ENCODE measurements around the gene ST3GAL2.

Gene ST3GAL2

DNA sequence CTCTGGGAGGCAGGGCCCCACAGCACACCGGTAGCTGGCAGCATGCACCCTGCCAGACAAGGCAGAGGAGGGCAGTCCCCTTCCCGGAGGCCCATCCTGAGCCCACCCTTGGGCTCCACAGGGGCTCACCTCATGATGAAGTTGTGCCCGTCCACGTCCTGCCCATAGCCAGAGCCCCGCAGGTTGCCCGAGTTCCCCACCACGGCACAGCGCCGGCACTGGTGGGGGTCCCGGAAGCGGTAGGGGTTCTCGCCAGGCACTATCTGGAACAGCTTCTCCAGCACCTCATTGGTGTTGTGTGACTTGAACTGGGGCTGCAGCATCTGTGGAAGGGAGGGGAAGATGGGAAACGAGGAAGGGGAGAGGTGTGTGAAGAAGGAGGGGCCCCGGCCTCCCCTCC is 44.0 kb downstream of the ST3GAL2 start:
- DNase-seq (ENCODE audit: low spot score) (no peak), ATAC-seq (ENCODE audit: low read depth) (no peak)
- Histone ChIP-seq H3K27ac (ENCODE audit: poor library complexity, severe bottlenecking) (no peak overlapping the region), H3K4me1 (ENCODE audit: insufficient read depth, poor library complexity, severe bottlenecking) (peaks cover 14% of the 10 kb centered on the region), H3K36me3 (ENCODE audit: low read depth) (no peaks in the 10 kb centered on the region; the same call in 1 of the 2 replicates), H3K4me3 (ENCODE audit: severe bottlenecking) (no peak overlapping the region), H3K27me3 (ENCODE audit: insufficient read depth, poor library complexity, severe bottlenecking) (no peaks in the 10 kb centered on the region), H3K9me3 (ENCODE audit: severe bottlenecking) (no peaks in the 10 kb centered on the region)
- TF ChIP-seq, protein P1, sequence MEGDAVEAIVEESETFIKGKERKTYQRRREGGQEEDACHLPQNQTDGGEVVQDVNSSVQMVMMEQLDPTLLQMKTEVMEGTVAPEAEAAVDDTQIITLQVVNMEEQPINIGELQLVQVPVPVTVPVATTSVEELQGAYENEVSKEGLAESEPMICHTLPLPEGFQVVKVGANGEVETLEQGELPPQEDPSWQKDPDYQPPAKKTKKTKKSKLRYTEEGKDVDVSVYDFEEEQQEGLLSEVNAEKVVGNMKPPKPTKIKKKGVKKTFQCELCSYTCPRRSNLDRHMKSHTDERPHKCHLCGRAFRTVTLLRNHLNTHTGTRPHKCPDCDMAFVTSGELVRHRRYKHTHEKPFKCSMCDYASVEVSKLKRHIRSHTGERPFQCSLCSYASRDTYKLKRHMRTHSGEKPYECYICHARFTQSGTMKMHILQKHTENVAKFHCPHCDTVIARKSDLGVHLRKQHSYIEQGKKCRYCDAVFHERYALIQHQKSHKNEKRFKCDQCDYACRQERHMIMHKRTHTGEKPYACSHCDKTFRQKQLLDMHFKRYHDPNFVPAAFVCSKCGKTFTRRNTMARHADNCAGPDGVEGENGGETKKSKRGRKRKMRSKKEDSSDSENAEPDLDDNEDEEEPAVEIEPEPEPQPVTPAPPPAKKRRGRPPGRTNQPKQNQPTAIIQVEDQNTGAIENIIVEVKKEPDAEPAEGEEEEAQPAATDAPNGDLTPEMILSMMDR (IDR thresholded peaks at IDR 0.05; ENCODE audit: poor library complexity, severe bottlenecking), result no peak

DNA sequence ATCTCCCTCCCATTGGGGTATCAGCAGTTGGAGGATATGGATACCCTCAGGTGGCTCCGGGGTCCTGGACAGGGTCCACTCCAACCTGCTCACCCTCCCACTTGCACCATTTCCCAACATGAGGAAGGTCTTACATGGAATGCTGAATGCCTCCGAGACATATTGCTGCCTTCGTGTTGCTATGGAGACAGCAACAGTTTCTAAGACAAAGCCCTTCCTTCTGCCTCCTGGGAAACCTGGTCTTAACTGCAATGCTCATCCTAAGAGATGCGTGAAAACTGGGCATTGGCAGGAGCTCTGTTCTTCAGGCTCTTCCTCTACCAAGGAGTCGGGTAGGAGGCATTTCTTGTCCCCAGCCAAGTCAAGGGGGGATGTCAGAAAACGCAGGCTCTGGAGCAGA is 45.2 kb downstream of the ST3GAL2 start:
- TF ChIP-seq, protein P1 (IDR thresholded peaks at IDR 0.05; ENCODE audit: poor library complexity, severe bottlenecking), result no peak
- DNase-seq (ENCODE audit: low spot score) (no peak), ATAC-seq (ENCODE audit: low read depth) (no peak)
- Histone ChIP-seq H3K36me3 (ENCODE audit: low read depth) (peaks cover under 1% of the 10 kb centered on the region), H3K4me3 (ENCODE audit: severe bottlenecking) (no peak overlapping the region), H3K27ac (ENCODE audit: poor library complexity, severe bottlenecking) (no peak overlapping the region), H3K4me1 (ENCODE audit: insufficient read depth, poor library complexity, severe bottlenecking) (peaks cover 14% of the 10 kb centered on the region), H3K27me3 (ENCODE audit: insufficient read depth, poor library complexity, severe bottlenecking) (no peaks in the 10 kb centered on the region), H3K9me3 (ENCODE audit: severe bottlenecking) (no peaks in the 10 kb centered on the region)

DNA sequence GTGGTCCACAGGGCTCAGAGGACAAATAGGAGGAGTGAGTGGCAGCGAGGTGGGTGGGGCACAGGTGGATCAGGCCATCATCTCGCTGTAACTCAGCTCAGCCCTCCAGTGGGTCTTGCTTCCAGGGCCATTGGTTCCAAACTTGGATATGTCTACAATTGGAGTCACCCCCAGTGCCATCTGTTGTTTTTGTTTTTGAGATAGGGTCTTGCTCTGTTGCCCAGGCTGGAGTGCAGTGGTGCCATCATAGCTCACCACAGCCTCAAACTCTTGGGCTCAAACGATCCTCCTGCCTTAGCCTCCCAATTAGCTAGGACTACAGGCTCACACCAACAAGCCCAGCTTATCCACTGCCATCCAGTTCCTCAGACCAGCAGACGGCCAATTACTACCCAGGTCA is 46.3 kb downstream of the ST3GAL2 start:
- TF ChIP-seq, protein P1 (IDR thresholded peaks at IDR 0.05; ENCODE audit: poor library complexity, severe bottlenecking), result no peak
- H3K27ac ChIP-seq (ENCODE audit: poor library complexity, severe bottlenecking), result no peak overlapping the region
- H3K9me3 ChIP-seq (ENCODE audit: severe bottlenecking), result no peaks in the 10 kb centered on the region
- no peaks in the 10 kb centered on the region for H3K27me3 ChIP-seq (ENCODE audit: insufficient read depth, poor library complexity, severe bottlenecking)
- DNase-seq (ENCODE audit: low spot score), result no peak
- peaks cover 14% of the 10 kb centered on the region for H3K4me1 ChIP-seq (ENCODE audit: insufficient read depth, poor library complexity, severe bottlenecking)
- H3K36me3 ChIP-seq (ENCODE audit: low read depth), result peaks cover 7% of the 10 kb centered on the region
- no peak overlapping the region for H3K4me3 ChIP-seq (ENCODE audit: severe bottlenecking)
- ATAC-seq (ENCODE audit: low read depth), result no peak

DNA sequence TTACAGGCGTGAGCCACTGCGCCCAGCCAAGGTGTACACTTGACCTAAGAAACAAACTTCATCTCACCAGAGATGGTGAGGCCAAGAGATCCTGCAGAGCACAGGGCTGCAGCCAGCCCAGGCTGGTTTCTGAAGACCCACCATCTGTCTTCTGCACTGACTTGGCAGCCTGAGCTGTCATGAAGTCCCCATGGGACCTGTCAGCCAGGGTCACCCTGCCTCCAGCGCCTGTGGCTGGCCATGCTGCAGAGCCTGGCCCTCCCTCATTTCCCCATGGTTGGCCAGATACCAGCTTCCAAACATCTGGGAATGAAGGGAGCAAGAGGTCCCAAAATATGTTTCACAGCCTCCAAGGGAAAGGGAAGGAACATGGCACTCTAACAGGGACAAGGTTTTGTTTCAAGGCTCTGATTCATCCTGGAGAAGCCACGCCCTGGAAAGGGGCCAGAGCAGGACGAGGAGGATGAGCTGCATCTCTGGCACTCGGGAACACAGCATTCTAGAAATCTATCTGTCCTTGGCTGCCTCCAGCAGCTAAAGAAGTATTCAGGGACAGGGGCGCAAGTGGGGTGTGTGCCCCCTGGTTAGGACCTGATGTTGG is 46.9 kb downstream of the ST3GAL2 start:
- Histone ChIP-seq H3K4me3 (ENCODE audit: severe bottlenecking) (no peak overlapping the region), H3K4me1 (ENCODE audit: insufficient read depth, poor library complexity, severe bottlenecking) (peaks cover 14% of the 10 kb centered on the region), H3K27me3 (ENCODE audit: insufficient read depth, poor library complexity, severe bottlenecking) (no peaks in the 10 kb centered on the region), H3K36me3 (ENCODE audit: low read depth) (peaks cover 13% of the 10 kb centered on the region), H3K27ac (ENCODE audit: poor library complexity, severe bottlenecking) (no peak overlapping the region), H3K9me3 (ENCODE audit: severe bottlenecking) (no peaks in the 10 kb centered on the region)
- TF ChIP-seq, protein P1 (IDR thresholded peaks at IDR 0.05; ENCODE audit: poor library complexity, severe bottlenecking), result no peak
- DNase-seq (ENCODE audit: low spot score) (no peak), ATAC-seq (ENCODE audit: low read depth) (peak; percentile 73)

DNA sequence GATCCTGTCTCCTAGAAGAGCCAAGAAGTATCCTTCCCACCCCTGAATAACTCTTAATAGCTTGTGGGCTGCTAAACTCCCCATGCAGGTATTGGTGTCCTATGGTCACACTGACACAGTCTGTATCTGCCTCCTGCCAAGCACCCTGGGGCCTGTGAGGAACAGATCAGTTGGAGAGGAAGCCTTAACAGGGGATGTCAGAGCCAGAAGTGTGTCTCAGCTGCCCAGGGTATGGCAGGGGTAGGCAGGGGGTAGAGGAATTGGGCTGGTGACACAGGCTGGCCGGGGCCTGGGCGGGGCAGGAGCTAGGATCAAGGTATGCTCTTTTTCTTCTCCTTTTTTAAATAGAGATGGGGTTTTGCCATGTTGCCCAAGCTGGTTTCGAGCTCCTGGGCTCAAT is 47.5 kb downstream of the ST3GAL2 start:
- ATAC-seq (ENCODE audit: low read depth) (no peak), DNase-seq (ENCODE audit: low spot score) (no peak)
- H3K27ac ChIP-seq (ENCODE audit: poor library complexity, severe bottlenecking), result no peak overlapping the region
- no peak overlapping the region for H3K4me3 ChIP-seq (ENCODE audit: severe bottlenecking)
- H3K27me3 ChIP-seq (ENCODE audit: insufficient read depth, poor library complexity, severe bottlenecking), result no peaks in the 10 kb centered on the region
- TF ChIP-seq, protein P1 (IDR thresholded peaks at IDR 0.05; ENCODE audit: poor library complexity, severe bottlenecking), result no peak
- H3K36me3 ChIP-seq (ENCODE audit: low read depth), result peaks cover 16% of the 10 kb centered on the region
- H3K9me3 ChIP-seq (ENCODE audit: severe bottlenecking), result no peaks in the 10 kb centered on the region
- peaks cover 14% of the 10 kb centered on the region for H3K4me1 ChIP-seq (ENCODE audit: insufficient read depth, poor library complexity, severe bottlenecking)
